ENCODE data around the gene PGM2.
A peak's percentile ranks its signal among the peaks of the same experiment; 100 is the strongest.
"Not testable (repeated sequence)": the region's sequence is repeated elsewhere in the genome, so short reads cannot be mapped to it uniquely, and the experiment has no call there.

PGM2 gene

DNA sequence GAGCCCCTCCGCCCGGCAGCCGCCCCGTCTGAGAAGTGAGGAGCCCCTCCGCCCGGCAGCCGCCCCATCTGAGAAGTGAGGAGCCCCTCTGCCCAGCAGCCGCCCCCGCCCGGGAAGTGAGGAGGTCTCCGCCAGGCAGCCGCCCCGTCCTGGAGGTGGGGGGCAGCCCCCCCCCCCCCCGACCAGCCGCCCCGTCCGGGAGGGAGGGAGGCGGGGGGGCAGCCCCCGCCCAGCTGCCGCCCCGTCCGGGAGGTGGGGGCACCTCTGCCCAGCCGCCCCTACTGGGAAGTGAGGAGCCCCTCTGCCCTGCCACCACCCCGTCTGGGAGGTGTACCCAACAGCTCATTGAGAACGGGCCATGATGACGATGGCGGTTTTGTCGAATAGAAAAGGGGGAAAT is 6.0 kb upstream of the PGM2 start:
- not testable (repeated sequence) for DNase-seq

DNA sequence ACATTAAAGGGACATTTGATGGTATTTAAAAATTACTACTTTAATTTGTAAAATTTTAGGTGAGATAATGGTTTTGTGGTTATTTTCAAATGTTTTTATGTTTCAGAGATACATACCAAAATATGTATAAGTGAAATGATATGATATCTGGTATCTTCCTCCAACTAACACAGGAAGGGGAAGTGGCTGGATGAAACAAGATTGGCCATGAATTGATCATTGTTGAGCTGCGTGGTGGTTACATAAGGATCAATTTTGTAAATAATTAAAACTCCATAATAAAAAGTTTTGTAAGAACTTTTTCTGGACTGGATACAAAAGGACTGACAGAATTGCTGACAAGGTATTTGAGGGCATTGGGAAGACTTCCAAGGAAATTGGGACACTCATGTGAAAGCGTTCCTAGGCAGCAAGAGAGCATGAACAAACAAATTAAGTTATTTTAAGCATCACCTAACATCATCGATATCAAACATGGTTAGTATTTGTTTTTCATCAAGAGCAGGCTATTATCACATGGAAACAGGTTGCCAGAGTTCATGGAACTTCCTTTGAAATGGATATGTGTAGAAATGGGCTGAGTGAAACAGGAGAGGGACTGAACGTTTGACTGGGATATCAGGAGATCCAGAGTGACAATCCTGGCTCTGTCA is 4.4 kb upstream of the PGM2 start:
- peak; percentile 17 to 62 for DNase-seq

DNA sequence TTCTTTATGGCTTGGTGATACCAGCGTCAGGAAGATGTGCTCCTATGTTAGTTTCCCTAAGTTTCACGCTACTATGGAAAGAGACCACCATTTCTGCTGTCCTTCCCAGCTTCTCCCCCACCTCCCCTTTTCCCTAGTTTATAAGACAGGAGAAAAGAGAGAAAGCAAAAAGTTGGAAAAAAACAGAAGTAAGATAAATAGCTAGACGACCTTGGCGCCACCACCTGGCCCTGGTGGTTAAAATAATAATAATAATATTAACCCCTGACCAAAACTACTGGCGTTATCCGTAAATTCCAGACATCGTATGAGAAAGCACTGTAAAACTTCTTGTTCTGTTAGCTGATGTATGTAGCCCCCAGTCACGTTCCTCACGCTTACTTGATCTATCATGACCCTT is 985 bp upstream of the PGM2 start:
- DNase-seq, result not testable (repeated sequence)

DNA sequence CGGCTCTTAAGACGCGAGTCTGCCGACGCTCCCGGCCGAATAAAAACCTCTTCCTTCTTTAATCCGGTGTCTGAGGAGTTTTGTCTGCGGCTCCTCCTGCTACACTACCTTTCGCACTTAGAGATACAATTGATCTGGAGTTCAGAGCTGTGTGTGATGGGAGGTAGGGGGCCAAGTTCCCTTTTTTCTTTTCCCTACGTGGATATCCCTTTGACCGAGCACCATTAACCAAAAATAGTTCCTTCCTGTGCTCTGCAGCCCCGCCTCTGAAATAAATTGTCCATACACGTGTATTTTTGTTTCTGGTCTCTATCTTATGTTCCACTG is 555 bp upstream of the PGM2 start:
- peak in 1 of 2 experiments; percentile 67 for DNase-seq

DNA sequence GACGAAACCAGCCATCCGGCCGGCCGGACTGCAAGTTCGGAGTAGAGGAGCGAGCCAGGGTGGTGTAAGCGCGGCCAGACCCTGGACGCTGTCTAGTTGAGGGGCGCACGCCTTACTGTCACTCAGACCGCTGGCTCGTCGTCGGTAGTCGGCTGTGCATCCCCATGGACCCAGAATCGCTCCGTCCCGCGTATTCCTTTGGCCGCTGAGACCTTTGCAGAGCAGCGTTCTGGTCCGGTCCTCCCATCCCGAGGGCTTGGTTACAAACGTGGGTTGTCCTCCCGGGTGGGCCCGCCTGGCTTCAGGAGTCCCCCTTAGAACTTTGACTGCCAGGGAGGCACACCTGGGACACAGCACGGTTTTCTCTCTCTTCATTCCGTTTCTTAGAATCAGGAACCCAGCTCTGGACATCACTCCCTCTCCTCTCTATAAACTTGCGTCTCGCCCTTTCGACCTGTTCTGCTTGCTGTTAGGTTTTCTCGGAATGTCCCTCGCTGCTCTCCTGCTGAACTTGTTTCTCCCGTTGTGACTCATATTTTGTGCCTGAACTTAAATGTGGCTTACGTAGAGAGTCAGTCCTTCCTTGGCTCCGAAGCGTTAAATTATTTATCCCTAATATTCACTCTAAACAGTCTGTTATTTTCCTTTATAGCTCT is 672 bp downstream of the PGM2 start:
- DNase-seq, result peak in 1 of 2 experiments; percentile 60

DNA sequence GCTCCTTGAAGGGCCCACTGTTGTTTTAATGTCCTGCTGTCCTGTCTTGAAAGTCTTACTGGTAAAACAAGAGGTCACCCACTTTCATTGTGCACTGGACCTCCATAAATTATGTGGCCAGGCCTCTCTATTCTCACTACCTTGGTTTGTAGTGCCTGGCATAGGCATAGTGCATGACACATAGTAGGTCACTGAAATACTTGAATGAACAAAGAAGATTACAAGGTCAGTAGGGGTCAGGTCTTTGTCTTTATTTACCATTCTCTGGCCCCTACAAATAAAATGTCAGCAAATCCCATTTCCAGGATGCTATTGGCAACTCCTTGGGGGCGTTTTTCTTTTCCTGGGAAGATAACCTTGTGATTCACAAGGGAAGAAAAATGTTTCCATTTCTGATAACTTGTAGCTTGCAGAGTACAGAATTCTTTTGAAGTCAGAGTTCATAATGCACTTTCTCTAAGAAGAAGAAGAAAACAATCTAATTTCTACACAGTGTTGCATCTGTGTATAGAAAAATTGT is 1.4 kb downstream of the PGM2 start:
- no peak for DNase-seq

DNA sequence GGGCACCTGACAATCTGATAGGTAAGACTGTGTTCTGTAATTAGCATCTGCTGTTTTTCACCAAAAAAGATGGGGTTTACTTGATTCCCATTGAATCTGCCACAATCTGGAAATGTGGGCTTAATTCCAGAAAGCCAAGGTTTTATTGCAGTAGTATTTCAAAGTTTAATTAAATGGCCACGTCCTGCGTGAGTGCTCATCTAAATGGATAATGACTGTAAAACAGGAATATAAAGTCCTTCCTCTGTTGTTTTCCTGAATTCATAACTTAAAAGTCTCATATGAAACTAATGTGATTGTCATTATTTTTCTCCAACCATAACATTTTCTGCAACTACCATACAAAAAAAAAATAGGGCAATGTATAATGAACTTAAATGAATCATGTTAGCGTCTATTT is 2.4 kb downstream of the PGM2 start:
- no peak for DNase-seq

DNA sequence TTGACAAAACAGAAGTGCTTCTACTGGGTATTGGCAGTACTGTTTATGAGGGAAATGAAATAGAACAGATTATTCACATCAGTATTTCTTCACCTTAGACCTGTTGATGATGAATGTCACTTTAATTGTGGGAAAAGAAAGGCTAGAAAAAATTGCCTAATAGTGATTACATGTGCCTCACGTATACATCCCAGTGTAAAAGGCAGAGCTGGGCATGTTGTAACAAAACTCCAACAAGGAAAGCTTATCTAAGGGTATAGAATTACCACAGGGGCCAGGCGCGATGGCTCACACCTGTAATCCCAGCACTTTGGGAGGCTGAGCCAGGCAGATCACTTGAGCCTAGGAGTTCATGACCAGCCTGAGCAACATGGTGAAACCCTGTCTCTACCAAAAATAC is 4.2 kb downstream of the PGM2 start:
- DNase-seq, result peak in 1 of 2 experiments; percentile 34

DNA sequence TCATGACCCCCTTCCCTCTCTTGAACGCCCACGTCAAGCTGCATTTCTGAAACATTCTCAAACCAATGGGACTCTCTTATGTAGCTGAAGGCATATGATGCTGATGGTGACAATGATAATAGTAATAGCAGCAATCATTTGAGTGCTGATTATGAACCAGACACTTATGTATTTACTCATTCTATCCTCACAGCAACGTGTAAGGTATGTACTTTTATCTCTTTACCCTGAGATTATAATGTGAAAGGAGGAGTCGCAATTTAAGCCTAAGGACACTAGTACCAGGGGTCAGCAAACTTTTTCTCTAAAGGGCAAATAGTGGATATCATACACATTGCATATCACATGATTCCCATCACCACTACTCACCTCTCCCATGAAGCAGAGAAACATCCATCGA is 8.5 kb downstream of the PGM2 start:
- no peak for DNase-seq

DNA sequence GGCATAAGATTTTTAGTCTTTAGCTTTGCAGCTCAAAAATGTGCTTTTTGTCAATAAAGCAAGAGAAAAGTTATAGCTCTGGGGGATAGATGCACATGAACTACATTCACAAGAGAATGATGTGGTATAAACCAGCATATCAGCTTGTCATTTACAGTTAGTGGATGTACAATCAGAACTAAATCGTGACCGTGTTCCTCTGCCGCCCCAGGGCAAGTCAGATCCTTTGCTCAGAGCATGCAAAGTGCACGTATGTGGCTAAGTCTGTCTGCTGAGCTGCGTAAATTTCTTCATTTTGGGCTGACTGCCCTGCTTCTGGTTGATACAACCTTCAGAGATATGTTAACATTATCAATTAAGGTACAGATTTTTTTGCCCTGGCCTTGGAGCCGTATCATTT is 9.3 kb downstream of the PGM2 start:
- no peak for DNase-seq

DNA sequence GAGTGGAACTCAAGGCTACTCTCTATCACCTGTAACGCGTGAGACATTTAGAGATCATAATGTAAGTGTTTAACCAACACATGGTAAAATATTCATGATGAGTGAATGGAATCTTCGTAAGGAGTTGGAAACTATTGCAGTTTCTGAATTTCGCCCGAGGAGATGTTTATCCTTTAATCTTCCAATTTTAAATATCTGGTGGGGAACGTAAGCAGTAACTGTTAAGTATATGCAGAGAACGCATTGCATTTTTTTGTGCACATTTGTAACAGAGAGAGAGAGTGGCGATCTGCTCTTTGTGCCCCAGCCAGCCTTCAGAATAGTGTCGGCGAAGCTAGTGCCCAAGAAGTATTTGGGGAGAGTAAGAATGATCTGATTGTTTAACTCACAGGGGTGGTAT is 9.8 kb downstream of the PGM2 start:
- no peak for DNase-seq

DNA sequence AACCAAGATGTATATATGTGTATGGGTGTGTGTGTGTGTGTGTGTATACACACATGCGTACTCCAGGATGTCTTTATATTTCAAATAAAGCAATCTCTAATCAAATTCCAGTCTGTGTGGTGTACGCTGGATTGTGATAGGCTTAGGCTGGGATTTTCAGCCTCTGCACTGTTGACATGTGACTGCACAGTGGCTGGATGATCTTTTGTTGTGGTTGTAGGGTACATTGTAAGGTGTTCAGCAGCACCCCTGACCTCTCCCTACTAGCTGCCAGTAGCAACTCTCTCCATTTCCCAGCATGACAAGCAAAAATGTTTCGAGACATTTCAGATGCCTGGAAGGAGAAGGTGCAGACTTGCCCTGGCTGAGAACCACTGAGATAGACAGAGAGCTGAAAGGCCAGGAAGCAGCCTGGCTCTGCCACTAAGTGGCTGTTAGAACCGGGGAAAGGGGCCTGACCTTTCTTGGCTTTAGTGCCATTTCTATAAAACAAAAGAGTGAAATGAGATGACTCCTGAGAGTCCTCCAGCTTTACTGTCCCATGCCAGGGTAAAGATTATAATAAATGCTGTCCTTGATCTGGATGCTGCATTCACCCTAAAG is 10.5 kb downstream of the PGM2 start:
- DNase-seq, result no peak

DNA sequence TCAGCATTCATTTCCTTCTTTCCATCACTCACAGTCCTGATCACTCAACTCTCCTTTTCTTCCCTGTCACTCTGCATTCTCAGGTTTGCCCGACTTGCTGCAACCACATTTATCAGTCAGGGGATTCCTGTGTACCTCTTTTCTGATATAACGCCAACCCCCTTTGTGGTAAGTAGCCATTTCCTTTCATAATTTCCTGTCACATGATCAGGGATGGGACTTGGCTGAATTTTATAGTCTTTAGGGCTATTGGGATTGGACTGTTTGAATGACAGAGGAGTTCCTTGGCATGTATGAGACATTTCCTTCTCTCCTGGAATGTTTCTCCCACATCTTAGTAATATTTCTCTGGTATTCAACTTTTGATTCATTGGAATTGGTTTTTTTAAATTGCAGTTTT is 11.0 kb downstream of the PGM2 start:
- DNase-seq, result no peak

DNA sequence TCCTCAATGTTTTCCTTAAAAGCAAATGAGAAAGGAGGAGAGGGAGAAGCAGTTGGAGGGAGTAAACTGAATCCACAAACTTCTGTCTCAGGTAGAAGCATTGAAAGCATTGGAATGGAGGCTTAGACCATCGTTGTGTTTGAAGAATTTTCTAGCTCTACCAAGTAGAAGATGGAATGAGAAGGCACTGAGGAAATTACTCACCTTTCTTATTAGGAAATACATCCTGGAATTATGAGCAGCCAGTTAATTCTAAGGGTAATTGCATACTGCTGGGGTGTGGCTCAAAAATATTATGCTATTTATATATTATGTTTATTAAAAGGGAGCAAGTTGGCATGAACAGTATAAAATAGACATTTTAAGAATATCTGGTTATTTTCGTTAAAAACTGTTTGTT is 12.9 kb downstream of the PGM2 start:
- no peak for DNase-seq

DNA sequence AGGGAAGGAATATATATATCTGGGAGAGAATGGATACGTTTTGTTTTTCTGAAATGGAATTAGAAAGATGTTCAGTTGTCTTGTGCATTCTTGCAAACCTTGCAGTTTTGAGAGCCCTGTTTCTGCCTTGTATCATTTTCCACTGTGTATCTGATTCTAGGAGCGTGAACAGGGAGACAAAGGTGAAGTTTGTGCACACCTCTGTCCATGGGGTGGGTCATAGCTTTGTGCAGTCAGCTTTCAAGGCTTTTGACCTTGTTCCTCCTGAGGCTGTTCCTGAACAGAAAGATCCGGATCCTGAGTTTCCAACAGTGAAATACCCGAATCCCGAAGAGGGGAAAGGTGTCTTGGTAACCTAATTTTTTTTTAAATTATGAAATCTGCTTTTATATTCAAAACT is 17.7 kb downstream of the PGM2 start:
- no peak for DNase-seq

DNA sequence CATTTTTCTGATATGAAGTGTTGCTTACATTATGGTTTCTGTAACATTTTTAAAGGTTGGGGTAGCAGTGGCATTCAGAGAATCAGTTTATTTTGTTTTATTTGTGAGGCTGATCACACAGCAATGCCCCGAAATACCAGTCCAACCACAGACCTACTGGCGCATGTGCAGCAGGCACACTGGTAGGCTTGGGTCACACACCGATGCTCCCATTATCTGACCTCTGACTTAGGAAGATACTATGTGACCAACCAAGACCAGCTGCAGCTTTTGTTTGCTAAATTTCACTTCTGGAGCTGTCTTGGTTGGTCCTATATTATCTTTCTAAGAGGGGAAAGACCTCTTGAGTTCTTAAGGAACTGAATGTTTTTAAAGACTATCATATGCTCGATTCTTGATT is 18.7 kb downstream of the PGM2 start:
- no peak for DNase-seq

DNA sequence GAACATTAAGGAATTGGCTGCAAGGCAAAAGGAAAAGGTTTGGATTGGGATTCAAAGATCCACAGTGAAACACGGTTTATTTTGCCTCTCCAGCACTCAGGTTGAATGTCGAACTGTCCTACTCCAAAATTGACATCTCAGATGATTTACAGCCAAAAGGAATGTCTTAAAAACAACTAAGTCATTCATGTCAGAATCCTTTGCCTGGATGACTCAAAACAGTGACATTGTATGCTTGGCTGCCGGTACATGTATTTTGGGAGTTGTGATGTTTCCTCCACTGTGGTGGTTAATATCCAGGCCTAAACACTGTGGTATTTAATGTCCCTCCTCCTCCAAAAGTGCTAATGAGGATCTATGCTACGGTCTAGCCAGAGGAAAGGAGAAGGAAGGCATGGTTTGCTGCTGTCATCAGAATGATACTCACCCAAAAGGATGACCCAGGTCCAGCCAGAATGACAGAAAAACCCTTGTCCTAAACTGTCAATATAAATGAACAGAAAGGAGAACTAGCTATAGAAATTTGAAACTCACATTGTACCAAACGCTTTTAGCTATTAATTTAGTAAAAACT is 20.9 kb downstream of the PGM2 start:
- no peak for DNase-seq

DNA sequence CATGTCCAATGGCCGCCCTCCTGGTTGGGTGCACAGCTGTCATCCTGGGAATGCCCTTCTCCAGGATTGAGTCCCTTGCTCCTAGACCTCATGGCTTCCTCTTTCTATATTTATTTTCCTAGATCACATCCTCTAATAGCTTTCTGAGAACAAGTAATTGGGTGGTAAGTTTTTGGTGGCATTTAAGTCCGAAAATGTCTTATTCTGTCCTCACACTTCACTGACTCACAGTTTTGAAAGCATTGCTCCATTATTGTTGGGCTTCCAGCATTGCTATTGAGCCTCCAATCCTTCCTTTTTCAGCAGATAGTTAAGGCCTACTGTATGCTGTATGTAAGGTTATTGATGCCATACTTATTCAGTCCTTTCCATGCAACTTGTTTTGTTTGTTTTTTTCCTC is 25.9 kb downstream of the PGM2 start:
- DNase-seq, result no peak

DNA sequence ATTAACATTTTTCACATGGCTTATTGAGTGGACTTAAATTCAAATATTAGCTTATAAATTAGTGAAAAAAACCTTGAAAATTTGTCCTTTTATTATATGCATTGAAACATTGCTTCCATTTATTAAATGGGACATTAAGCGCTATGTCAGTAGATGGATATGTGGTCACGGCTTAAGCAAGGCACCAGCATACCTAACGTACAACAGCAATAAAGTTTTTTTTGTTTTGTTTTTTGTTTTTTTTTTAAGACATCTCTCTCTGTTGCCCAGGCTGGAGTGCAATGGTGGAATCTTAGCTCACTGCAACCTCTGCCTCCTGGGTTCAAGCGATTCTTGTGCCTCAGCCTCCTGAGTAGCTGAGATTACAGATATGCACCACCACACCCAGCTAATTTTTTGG is 31.6 kb downstream of the PGM2 start:
- DNase-seq, result no peak

DNA sequence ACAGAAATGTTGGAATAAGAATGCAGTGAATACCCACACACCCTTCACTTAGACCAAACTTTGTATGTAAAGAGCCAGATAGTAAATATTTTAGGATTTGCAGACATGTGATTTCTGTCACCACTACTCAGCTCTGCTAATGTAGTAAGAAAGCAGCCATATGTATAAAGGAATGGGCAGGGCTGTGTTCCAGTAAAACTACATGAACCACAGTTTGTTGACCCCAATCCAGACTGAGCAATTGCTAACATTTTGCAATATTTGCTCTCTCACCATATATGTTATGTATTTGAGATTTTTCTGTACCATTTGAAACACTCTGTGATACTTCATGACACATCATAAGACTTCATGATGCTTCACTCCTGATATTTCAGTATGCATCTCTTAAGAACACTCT is 32.4 kb downstream of the PGM2 start:
- DNase-seq, result no peak

DNA sequence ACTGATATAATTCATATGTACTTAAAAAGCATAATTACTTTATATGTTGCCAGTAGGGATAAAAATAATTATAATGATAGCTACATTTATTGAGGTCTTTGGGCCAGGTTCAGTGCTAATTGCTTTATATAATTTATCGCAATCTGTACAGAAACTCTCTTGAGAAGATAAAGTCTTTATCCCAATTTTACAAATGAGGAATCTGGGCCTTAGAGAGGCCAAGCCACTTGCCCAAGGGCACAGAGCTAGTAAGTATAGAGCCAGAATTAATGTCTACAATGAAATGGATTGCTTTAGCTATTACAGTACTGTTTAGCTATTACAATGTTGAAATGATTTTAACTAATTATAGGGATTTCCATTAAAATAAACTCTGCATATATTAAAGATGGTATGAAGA is 33.8 kb downstream of the PGM2 start:
- DNase-seq, result no peak

DNA sequence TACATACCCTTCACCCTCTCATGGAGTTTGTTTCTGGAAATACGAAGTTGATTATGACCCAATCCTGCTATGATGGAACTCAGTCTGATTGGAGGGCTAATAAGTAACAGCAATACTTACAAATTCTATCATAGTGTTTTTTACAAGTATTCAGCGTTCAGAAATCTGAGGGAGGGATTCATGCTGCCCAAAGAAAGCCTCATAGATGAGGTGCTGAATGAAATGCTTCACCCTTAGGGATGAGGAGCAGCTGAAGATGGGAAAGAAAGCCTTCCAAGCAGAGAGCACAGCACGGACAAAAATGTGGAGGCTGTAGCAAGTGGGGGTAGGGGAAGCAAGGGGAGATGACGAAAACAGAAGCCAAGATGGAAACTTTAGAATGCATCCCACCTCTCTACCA is 36.5 kb downstream of the PGM2 start:
- no peak for DNase-seq

DNA sequence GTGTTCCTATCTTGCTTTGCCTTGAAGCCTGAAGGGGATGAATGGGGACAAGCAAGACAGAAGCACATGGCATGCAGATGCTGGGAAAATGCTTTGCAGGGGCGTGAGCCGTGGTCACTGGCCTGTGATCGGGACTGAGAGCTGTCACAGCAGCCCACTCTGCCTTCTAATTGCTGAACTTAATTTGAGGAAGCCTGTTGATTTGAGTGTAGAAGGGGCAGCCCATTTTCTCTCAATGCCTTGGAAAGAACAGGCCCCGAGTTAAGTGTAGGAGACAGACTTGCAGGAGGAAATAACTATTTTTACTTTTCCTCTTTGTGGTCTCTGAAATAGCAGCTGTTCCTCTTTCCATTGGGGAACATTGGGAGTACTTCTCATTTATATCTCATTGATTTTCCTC is 38.3 kb downstream of the PGM2 start:
- no peak for DNase-seq

DNA sequence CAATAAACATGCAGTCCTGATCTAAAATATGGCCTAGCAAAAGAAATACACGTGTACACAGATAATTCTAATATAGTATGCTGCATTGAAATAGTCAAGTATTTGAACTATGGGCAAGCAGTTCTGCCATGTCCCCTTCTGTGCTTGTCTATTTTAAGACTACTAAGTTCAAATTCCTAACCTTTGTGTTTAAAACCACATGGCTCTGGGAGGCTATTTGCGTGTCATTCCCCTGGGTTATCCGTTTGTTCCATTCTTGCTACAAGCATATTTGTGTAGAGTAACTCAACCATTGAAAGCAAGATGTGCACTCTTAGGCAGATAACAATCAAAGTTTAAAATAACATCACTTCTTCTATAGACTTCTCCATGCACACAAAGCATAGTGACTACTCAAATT is 39.0 kb downstream of the PGM2 start:
- DNase-seq, result no peak
